RWPE2 (cell line): Measurements from ENCODE around the gene SP8.

ENCODE experiments used
- ATAC-seq: fragments of 200-7000 bp; cut with Tn5 transposase; 3 replicates; pipeline ENCODE4 v1.9.1; 2021; ENCODE audit warnings: low read depth
- DNase-seq: peaks from one replicate; pipeline ENCODE4 v3.0.0-alpha.2; 2020; ENCODE audit warnings: low spot score
- H3K27ac ChIP-seq: fragments of 450-650 bp; 2 replicates; pipeline ENCODE4 v1.5.1; 2017; ENCODE audit warnings: mild to moderate bottlenecking; ENCODE audit not compliant: poor library complexity, severe bottlenecking
- H3K27me3 ChIP-seq: fragments of 250-450 bp; sonication (Bioruptor Pico); 2 replicates; pipeline ENCODE4 v1.5.1; 2021; ENCODE audit warnings: mild to moderate bottlenecking, moderate library complexity; ENCODE audit not compliant: insufficient read depth, poor library complexity, severe bottlenecking
- H3K36me3 ChIP-seq: fragments of 250-450 bp; sonication (Bioruptor Pico); 2 replicates; pipeline ENCODE4 v1.5.1; 2020; ENCODE audit warnings: low read depth, mild to moderate bottlenecking, moderate library complexity
- H3K4me1 ChIP-seq: fragments of 250-450 bp; sonication (Bioruptor Pico); 2 replicates; pipeline ENCODE4 v1.5.1; 2021; ENCODE audit warnings: mild to moderate bottlenecking, moderate library complexity; ENCODE audit not compliant: insufficient read depth, poor library complexity, severe bottlenecking
- H3K4me3 ChIP-seq: fragments of 250-450 bp; sonication (Bioruptor Pico); 2 replicates; pipeline ENCODE4 v1.5.1; 2021; ENCODE audit warnings: mild to moderate bottlenecking, moderate library complexity; ENCODE audit not compliant: severe bottlenecking
- H3K9me3 ChIP-seq: fragments of 250-450 bp; sonication (Bioruptor Pico); 2 replicates; pipeline ENCODE4 v1.5.1; 2021; ENCODE audit warnings: mild to moderate bottlenecking, moderate library complexity; ENCODE audit not compliant: severe bottlenecking
- CTCF ChIP-seq: fragments of 450-650 bp; IDR thresholded peaks from one replicate; pipeline ENCODE4 v1.5.1; 2017; ENCODE audit warnings: mild to moderate bottlenecking, moderate library complexity; ENCODE audit not compliant: poor library complexity, severe bottlenecking

The SP8 gene

DNA sequence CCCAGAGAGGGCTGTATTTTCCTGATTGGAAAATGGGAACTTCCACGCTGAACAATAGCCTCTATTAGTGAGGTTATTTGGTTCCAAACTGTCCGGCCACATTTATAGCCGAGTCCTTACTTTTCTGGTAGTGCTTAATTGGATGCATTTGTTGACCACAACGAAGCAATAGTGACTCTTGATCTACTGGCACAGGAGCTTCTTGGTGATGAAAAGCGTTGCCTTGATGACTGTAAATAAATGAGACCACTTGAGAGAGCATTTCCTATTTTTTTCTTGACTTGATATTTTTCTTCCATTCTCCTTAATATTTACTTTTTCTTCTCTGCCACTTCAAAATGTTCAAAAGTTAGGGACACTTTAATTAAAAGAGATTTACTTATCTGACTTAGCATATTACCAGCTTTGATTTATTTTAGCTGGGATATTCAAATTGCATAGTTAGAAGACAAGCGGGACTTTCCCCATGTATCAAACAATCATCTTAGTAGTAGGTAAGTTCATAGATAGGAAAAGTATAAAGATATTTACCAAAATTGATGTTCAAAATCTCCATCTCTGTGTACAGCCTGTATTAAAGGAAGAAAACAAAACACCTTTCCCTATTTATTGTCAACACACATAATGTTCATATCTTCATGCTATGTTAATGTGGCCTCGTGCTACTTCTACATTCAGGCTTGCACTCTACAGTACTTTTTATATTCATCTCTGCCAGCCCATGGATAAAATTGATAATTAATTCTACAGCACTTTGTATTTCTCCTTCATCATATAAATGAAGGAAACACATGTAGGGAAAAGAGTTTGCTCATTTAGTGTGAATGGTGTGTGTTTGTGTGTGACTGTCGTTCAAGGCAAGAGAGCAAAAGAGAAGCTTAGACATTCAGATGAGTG is 5.1 kb upstream of the SP8 start:
- Histone ChIP-seq H3K27ac (peak overlapping the region; percentile 72), H3K4me3 (peak overlapping the region; percentile 37), H3K4me1 (peaks cover 13% of the 10 kb centered on the region), H3K36me3 (no peaks in the 10 kb centered on the region; the same call in 1 of the 2 replicates), H3K9me3 (no peaks in the 10 kb centered on the region), H3K27me3 (peaks cover 84% of the 10 kb centered on the region)
- no peak for ATAC-seq
- no peak for DNase-seq
- no peak for TF ChIP-seq CTCF

GRCh38 chr7:20790375-20790774 is 3.7 kb upstream of the SP8 start:
- no peak for DNase-seq
- H3K27me3 ChIP-seq = peaks cover 78% of the 10 kb centered on the region
- H3K4me3 ChIP-seq = peak overlapping the region; percentile 37

GRCh38 chr7:20788420-20788990 is 1.8 kb upstream of the SP8 start:
- Histone ChIP-seq H3K36me3 (no peaks in the 10 kb centered on the region), H3K27me3 (peaks cover 83% of the 10 kb centered on the region), H3K4me1 (peaks cover 13% of the 10 kb centered on the region), H3K9me3 (no peaks in the 10 kb centered on the region), H3K4me3 (peak overlapping the region; percentile 41), H3K27ac (peak overlapping the region; percentile 72)
- ATAC-seq = no peak
- no peak for DNase-seq
- no peak for TF ChIP-seq CTCF

More at GRCh38 chr7:20790375-20790774, 3.7 kb upstream of the SP8 start:
- Histone ChIP-seq H3K27ac (peak overlapping the region; percentile 72), H3K4me1 (peaks cover 13% of the 10 kb centered on the region), H3K36me3 (no peaks in the 10 kb centered on the region), H3K9me3 (no peaks in the 10 kb centered on the region)
- no peak for TF ChIP-seq CTCF
- no peak for ATAC-seq

DNA sequence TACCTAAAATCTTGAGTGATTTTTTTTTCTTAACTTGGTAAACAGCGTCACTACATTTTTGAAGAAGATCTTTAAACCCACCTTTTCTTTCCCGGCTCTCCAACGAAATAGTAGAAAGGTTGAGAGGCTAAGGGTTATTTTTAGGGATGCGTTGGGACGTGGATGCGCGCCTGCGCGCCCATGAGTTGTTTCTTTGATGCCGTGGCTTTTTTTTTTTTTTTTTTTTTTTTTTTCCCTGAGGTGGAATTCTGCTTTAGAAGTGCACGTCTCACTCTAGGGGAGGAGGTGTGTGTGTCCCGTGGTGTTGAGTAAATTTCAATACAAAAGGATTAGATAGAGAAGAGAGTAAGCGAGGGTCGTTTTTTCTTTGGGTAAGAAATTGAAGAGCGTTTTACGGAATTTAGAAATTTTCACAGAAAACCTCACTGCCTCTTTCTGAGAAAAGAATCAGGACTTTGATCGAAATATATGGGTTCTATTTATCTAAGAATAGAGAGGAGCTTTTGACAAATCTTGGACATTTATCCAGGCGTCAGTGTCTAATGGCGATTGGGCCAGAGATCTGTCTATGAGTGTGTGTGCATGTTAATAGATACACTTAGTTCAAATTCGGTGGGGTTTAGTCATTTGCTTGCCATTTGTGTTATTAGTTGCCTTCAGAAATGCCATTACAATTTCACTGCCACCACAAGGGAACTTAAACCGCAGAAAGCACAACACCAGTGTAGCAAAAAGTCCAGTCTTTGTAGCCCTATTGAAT is 1.2 kb upstream of the SP8 start:
- peaks cover 10% of the 10 kb centered on the region for H3K4me1 ChIP-seq
- H3K36me3 ChIP-seq = no peaks in the 10 kb centered on the region
- peak overlapping the region; percentile 41 for H3K4me3 ChIP-seq
- DNase-seq (no peak), ATAC-seq (no peak)
- no peak for TF ChIP-seq CTCF
- H3K27me3 ChIP-seq = peaks cover 79% of the 10 kb centered on the region
- H3K9me3 ChIP-seq = no peaks in the 10 kb centered on the region
- peak overlapping the region; percentile 72 for H3K27ac ChIP-seq
